Right lobe of liver (tissue), 4 donors: Measurements from ENCODE around the gene MRPL12.

Experiments used
- CTCF ChIP-seq, 4 donors: fragments of 200-600 bp in 3 of 4; fragments of 450-650 bp in 1 of 4; IDR thresholded peaks; one replicate each; pipeline versions ENCODE4 v1.5.1 to v1.8.0; 2016 to 2022; ENCODE audit warnings: antibody characterized with exemption in 4 of 4, mild to moderate bottlenecking in 2 of 4
- POLR2A ChIP-seq: fragments of 450-650 bp; IDR thresholded peaks from one replicate; pipeline ENCODE4 v1.6.1; 2017; ENCODE audit warnings: antibody characterized with exemption, mild to moderate bottlenecking
- donor health status: DM: no; HTN: no; CAD: no.
- donor health status: DM: no; HTN: no; CAD: no.
- donor health status: DM: no; HTN: yes; CAD: no.

GRCh38 chr17:81659038-81659437 is 44.1 kb upstream of the MRPL12 start:
- TF ChIP-seq CTCF (IDR thresholded peaks at IDR 0.05) (no peak), POLR2A (no peak)
